ENCODE data around the gene B4GALT6.

Gene B4GALT6

GRCh38 chr18:31656754-31657153 is 27.6 kb downstream of the B4GALT6 start:
- Histone ChIP-seq H4K8ac (ENCODE audit: low read depth, low read length) (no peak overlapping the region), H2AK5ac (ENCODE audit: low read length) (no peak overlapping the region), H3K4me2 (ENCODE audit: low read length) (no peak overlapping the region), H3K9ac (ENCODE audit: low read length) (no peak overlapping the region), H3K36me3 (ENCODE audit: control insufficient read depth in 1 of 2, insufficient read depth in 2 of 2, low read length in 2 of 2) (peaks cover 4 to 8% of the 10 kb centered on the region in 2 experiments), H4K91ac (ENCODE audit: low read depth, low read length) (no peak overlapping the region), H3K4me3 (ENCODE audit: low read depth, low read length) (no peak overlapping the region), H3K79me2 (ENCODE audit: control insufficient read depth, insufficient read depth, low read length, poor library complexity) (no peaks in the 10 kb centered on the region), H3K4me1 (ENCODE audit: control insufficient read depth in 1 of 2, insufficient read depth in 2 of 2, low read length in 2 of 2) (peaks cover 12 to 13% of the 10 kb centered on the region in 2 experiments), H3K14ac (ENCODE audit: low read length) (no peak overlapping the region), H2AFZ (ENCODE audit: insufficient read depth, low read length, poor library complexity) (no peak overlapping the region), H2BK12ac (ENCODE audit: low read length) (no peak overlapping the region), H3K4ac (ENCODE audit: low read depth, low read length) (no peak overlapping the region), H3K79me1 (ENCODE audit: low read length) (peaks cover 4% of the 10 kb centered on the region), H3K9me3 (ENCODE audit: insufficient read depth, low read depth, low read length) (no peaks in the 10 kb centered on the region), H3K27ac (ENCODE audit: low read depth, low read length) (no peak overlapping the region), H4K12ac (ENCODE audit: low read depth, low read length) (no peak overlapping the region), H2BK120ac (ENCODE audit: insufficient read depth, low read length, poor library complexity) (no peak overlapping the region), H3K27me3 (ENCODE audit: insufficient read depth, low read length) (no peaks in the 10 kb centered on the region), H3K18ac (ENCODE audit: low read length) (no peak overlapping the region), H2BK5ac (ENCODE audit: low read depth, low read length, poor library complexity) (no peak overlapping the region), H3K23ac (ENCODE audit: low read length) (no peak overlapping the region)
- no peak for DNase-seq
- WGBS (ENCODE audit: extremely low coverage, insufficient coverage, insufficient read length), result no CpG with 5 or more reads among the region's 2 CpGs

GRCh38 chr18:31655354-31655753 is 29.0 kb downstream of the B4GALT6 start:
- Histone ChIP-seq H2BK5ac (ENCODE audit: low read depth, low read length, poor library complexity) (no peak overlapping the region), H3K4ac (ENCODE audit: low read depth, low read length) (no peak overlapping the region), H3K23ac (ENCODE audit: low read length) (no peak overlapping the region), H3K27me3 (ENCODE audit: insufficient read depth, low read length) (no peaks in the 10 kb centered on the region), H3K27ac (ENCODE audit: low read depth, low read length) (no peak overlapping the region), H2BK12ac (ENCODE audit: low read length) (no peak overlapping the region), H4K12ac (ENCODE audit: low read depth, low read length) (no peak overlapping the region), H4K91ac (ENCODE audit: low read depth, low read length) (no peak overlapping the region), H3K14ac (ENCODE audit: low read length) (no peak overlapping the region), H3K4me1 (ENCODE audit: control insufficient read depth in 1 of 2, insufficient read depth in 2 of 2, low read length in 2 of 2) (peaks cover 16 to 19% of the 10 kb centered on the region in 2 experiments), H3K18ac (ENCODE audit: low read length) (no peak overlapping the region), H4K8ac (ENCODE audit: low read depth, low read length) (no peak overlapping the region), H3K9me3 (ENCODE audit: insufficient read depth, low read depth, low read length) (no peaks in the 10 kb centered on the region), H3K79me2 (ENCODE audit: control insufficient read depth, insufficient read depth, low read length, poor library complexity) (no peaks in the 10 kb centered on the region), H3K36me3 (ENCODE audit: control insufficient read depth in 1 of 2, insufficient read depth in 2 of 2, low read length in 2 of 2) (peaks cover 4 to 8% of the 10 kb centered on the region in 2 experiments), H3K9ac (ENCODE audit: low read length) (no peak overlapping the region), H3K4me2 (ENCODE audit: low read length) (no peak overlapping the region), H2AK5ac (ENCODE audit: low read length) (no peak overlapping the region), H3K79me1 (ENCODE audit: low read length) (peaks cover 4% of the 10 kb centered on the region), H3K4me3 (ENCODE audit: low read depth, low read length) (no peak overlapping the region), H2BK120ac (ENCODE audit: insufficient read depth, low read length, poor library complexity) (no peak overlapping the region), H2AFZ (ENCODE audit: insufficient read depth, low read length, poor library complexity) (no peak overlapping the region)
- no peak for DNase-seq
- whole genome bisulfite sequencing (ENCODE audit: extremely low coverage, insufficient coverage, insufficient read length), result no CpG with 5 or more reads among the region's 4 CpGs

DNA sequence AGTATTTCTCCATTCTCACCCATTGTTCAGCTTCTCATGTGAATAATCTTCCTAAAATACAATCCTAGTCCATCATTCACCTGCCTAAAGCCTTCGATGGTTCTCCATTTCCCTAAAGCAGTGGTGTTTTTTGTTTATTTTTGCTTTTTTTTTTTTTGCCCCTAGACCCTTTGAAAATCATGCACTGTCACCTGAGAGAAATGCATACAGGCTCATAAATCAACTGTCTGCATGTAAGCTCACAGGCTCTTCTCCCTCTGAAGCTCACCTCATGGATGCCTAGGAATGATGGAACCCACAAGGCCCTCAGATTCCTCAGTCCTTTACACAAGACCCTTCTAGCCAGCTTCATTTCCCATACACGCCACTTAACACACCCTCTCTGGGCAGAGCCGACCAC is 31.5 kb downstream of the B4GALT6 start:
- Histone ChIP-seq H3K9me3 (ENCODE audit: insufficient read depth, low read depth, low read length) (no peaks in the 10 kb centered on the region), H3K27me3 (ENCODE audit: insufficient read depth, low read length) (no peaks in the 10 kb centered on the region), H3K4me2 (ENCODE audit: low read length) (no peak overlapping the region), H3K79me1 (ENCODE audit: low read length) (peaks cover 11% of the 10 kb centered on the region), H3K27ac (ENCODE audit: low read depth, low read length) (no peak overlapping the region), H2BK120ac (ENCODE audit: insufficient read depth, low read length, poor library complexity) (no peak overlapping the region), H3K23ac (ENCODE audit: low read length) (no peak overlapping the region), H3K79me2 (ENCODE audit: control insufficient read depth, insufficient read depth, low read length, poor library complexity) (peaks cover 2% of the 10 kb centered on the region), H3K36me3 (ENCODE audit: control insufficient read depth in 1 of 2, insufficient read depth in 2 of 2, low read length in 2 of 2) (peaks cover 4 to 8% of the 10 kb centered on the region in 2 experiments), H3K9ac (ENCODE audit: low read length) (no peak overlapping the region), H3K4me1 (ENCODE audit: control insufficient read depth in 1 of 2, insufficient read depth in 2 of 2, low read length in 2 of 2) (peaks cover 12 to 21% of the 10 kb centered on the region in 2 experiments), H3K14ac (ENCODE audit: low read length) (no peak overlapping the region), H2BK12ac (ENCODE audit: low read length) (no peak overlapping the region), H2AK5ac (ENCODE audit: low read length) (no peak overlapping the region), H3K4ac (ENCODE audit: low read depth, low read length) (no peak overlapping the region), H3K18ac (ENCODE audit: low read length) (no peak overlapping the region), H4K8ac (ENCODE audit: low read depth, low read length) (no peak overlapping the region), H4K12ac (ENCODE audit: low read depth, low read length) (no peak overlapping the region), H3K4me3 (ENCODE audit: low read depth, low read length) (no peak overlapping the region), H2BK5ac (ENCODE audit: low read depth, low read length, poor library complexity) (no peak overlapping the region), H2AFZ (ENCODE audit: insufficient read depth, low read length, poor library complexity) (no peak overlapping the region), H4K91ac (ENCODE audit: low read depth, low read length) (no peak overlapping the region)
- DNase-seq, result no peak
- no CpG with 5 or more reads among the region's 3 CpGs for WGBS (ENCODE audit: extremely low coverage, insufficient coverage, insufficient read length)

DNA sequence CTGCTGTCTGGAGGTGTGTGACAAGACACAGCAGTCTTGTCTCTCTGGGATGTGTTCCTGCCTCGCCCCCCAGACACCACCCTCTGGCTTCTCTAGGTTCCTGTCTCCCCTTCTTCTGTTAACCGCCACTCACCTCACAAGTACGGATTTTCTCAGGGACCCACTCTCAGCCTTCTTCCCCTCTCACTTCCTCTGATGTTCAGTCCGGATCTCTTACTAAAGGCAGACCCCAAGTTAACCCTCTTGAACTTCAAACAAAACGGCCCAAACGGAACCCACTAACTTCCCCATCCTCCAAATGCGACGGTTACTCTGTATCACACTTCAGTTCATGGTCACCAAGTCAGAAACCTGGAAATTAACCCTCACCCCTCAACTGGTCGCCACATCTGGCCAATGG is 32.0 kb downstream of the B4GALT6 start:
- H3K23ac ChIP-seq (ENCODE audit: low read length), result no peak overlapping the region
- peaks cover 4 to 8% of the 10 kb centered on the region in 2 experiments for H3K36me3 ChIP-seq (ENCODE audit: control insufficient read depth in 1 of 2, insufficient read depth in 2 of 2, low read length in 2 of 2)
- WGBS (ENCODE audit: extremely low coverage, insufficient coverage, insufficient read length), result no CpG with 5 or more reads among the region's 9 CpGs
- H3K79me1 ChIP-seq (ENCODE audit: low read length), result peaks cover 11% of the 10 kb centered on the region
- no peak overlapping the region for H4K91ac ChIP-seq (ENCODE audit: low read depth, low read length)
- no peak overlapping the region for H3K4me3 ChIP-seq (ENCODE audit: low read depth, low read length)
- H3K4me2 ChIP-seq (ENCODE audit: low read length), result no peak overlapping the region
- H2BK120ac ChIP-seq (ENCODE audit: insufficient read depth, low read length, poor library complexity), result no peak overlapping the region
- no peak overlapping the region for H3K9ac ChIP-seq (ENCODE audit: low read length)
- DNase-seq, result no peak
- H3K27ac ChIP-seq (ENCODE audit: low read depth, low read length), result no peak overlapping the region
- H3K4ac ChIP-seq (ENCODE audit: low read depth, low read length), result no peak overlapping the region
- H2AK5ac ChIP-seq (ENCODE audit: low read length), result no peak overlapping the region
- H2AFZ ChIP-seq (ENCODE audit: insufficient read depth, low read length, poor library complexity), result no peak overlapping the region
- H4K12ac ChIP-seq (ENCODE audit: low read depth, low read length), result no peak overlapping the region
- H3K4me1 ChIP-seq (ENCODE audit: control insufficient read depth in 1 of 2, insufficient read depth in 2 of 2, low read length in 2 of 2), result peaks cover 15 to 24% of the 10 kb centered on the region in 2 experiments
- H2BK5ac ChIP-seq (ENCODE audit: low read depth, low read length, poor library complexity), result no peak overlapping the region
- no peak overlapping the region for H3K18ac ChIP-seq (ENCODE audit: low read length)
- no peak overlapping the region for H3K14ac ChIP-seq (ENCODE audit: low read length)
- H3K27me3 ChIP-seq (ENCODE audit: insufficient read depth, low read length), result no peaks in the 10 kb centered on the region
- peaks cover 4% of the 10 kb centered on the region for H3K79me2 ChIP-seq (ENCODE audit: control insufficient read depth, insufficient read depth, low read length, poor library complexity)
- no peaks in the 10 kb centered on the region for H3K9me3 ChIP-seq (ENCODE audit: insufficient read depth, low read depth, low read length)
- no peak overlapping the region for H4K8ac ChIP-seq (ENCODE audit: low read depth, low read length)
- H2BK12ac ChIP-seq (ENCODE audit: low read length), result no peak overlapping the region

Measured in trophoblast cell (in vitro differentiated cells and primary cell).